HCT116 (cell line): Measurements from ENCODE around the gene TNFRSF19. TPM values are rescaled to one million over a fixed set of nuclear protein-coding genes. Genes with fewer than 3 reads are reported as not detected.

Experiments
- ATAC-seq: fragments of 200-7000 bp; cut with Tn5 transposase; 2 replicates; pipeline ENCODE4 v1.9.1; 2020; ENCODE audit warnings: mild to moderate bottlenecking, moderate library complexity
- BruUV-seq: library from RNA; stranded (reverse); fragments of 400-500 nt; replicated peaks from 2 replicates; lab custom pipeline; 2021; lab: Mats Ljungman, UMichigan
- CTCF ChIA-PET: fragments of 300-600 bp; sonication (Branson Sonifier 250); formaldehyde crosslinking; loops from one replicate; lab custom pipeline; 2021; ENCODE audit warnings: antibody characterized with exemption; lab: Charles Lee
- POLR2A ChIA-PET: fragments of 300-600, 350-600 bp; sonication (Branson Sonifier 250); formaldehyde crosslinking; loops from one replicate; lab custom pipeline; 2021; ENCODE audit warnings: antibody characterized with exemption; lab: Charles Lee
- RAD21 ChIA-PET, 2 experiments: fragments of 300-600 bp; sonication (Branson Sonifier 250); formaldehyde crosslinking; loops; one replicate each; lab custom pipeline; 2023; ENCODE audit warnings: low total read pairs in 2 of 2; ENCODE audit not compliant: uncharacterized antibody in 2 of 2, unreplicated experiment in 2 of 2, low non-redundant PET in 1 of 2; lab: Charles Lee
- DNase-seq: peaks from one replicate; pipeline ENCODE4 v3.0.0-alpha.2; 2010; ENCODE audit warnings: low read depth, low spot score
- H2AFZ ChIP-seq: fragments of 200-600 bp; shearing (Covaris generic), sonication (generic); 2 replicates; pipeline ENCODE4 v1.6.1; 2017; ENCODE audit warnings: low read depth, mixed run types, mixed read lengths, antibody characterized with exemption, low read length; ENCODE audit not compliant: poor library complexity, severe bottlenecking
- H3K27ac ChIP-seq: 2 replicates; pipeline ENCODE4 v1.5.1; 2012; ENCODE audit warnings: low read depth, low read length
- H3K27me3 ChIP-seq: fragments of 200-600 bp; sonication (generic); 2 replicates; pipeline ENCODE4 v1.6.1; 2016; ENCODE audit warnings: mixed run types, low read length, mixed read lengths; ENCODE audit not compliant: insufficient read depth
- H3K36me3 ChIP-seq, 2 experiments: fragments of 200-500 bp in 1 of 2; fragments of 200-600 bp in 1 of 2; sonication (Bioruptor generic) in 1 of 2; sonication (generic) in 1 of 2; 2 replicates each; pipeline versions ENCODE4 v1.5.1 to v1.6.1; 2014 to 2016; ENCODE audit warnings: low read length in 2 of 2, inconsistent platforms in 1 of 2, mixed read lengths in 1 of 2, mixed run types in 1 of 2; ENCODE audit not compliant: insufficient read depth in 2 of 2, control insufficient read depth in 1 of 2
- H3K4me1 ChIP-seq, 2 experiments: fragments of 200-600 bp in 1 of 2; sonication (generic) in 1 of 2; 2 replicates each; pipeline versions ENCODE4 v1.5.1 to v1.6.1; 2012 to 2017; ENCODE audit warnings: low read length in 2 of 2, inconsistent platforms in 1 of 2, mild to moderate bottlenecking in 1 of 2, mixed read lengths in 1 of 2, mixed run types in 1 of 2, moderate library complexity in 1 of 2; ENCODE audit not compliant: insufficient read depth in 2 of 2, control insufficient read depth in 1 of 2
- H3K4me2 ChIP-seq: fragments of 200-600 bp; sonication (generic); 2 replicates; pipeline ENCODE4 v1.6.1; 2017; ENCODE audit warnings: mixed run types, low read length, mixed read lengths
- H3K4me3 ChIP-seq, 2 experiments: fragments of 200-600 bp in 1 of 2; sonication (generic) in 1 of 2; replicated peaks in 1 of 2; 2 replicates each; pipeline ENCODE4 v1.5.1; 2011 to 2016; ENCODE audit warnings: low read length in 2 of 2, control low read depth in 1 of 2, low read depth in 1 of 2, mild to moderate bottlenecking in 1 of 2, mixed read lengths in 1 of 2, mixed run types in 1 of 2
- H3K79me2 ChIP-seq: fragments of 200-600 bp; sonication (generic); 2 replicates; pipeline ENCODE4 v1.6.1; 2017; ENCODE audit warnings: mild to moderate bottlenecking, mixed run types, low read length, moderate library complexity, mixed read lengths; ENCODE audit not compliant: insufficient read depth
- H3K9ac ChIP-seq: fragments of 200-600 bp; sonication (generic); 2 replicates; pipeline ENCODE4 v1.6.1; 2016; ENCODE audit warnings: low read length, mixed read lengths
- H3K9me2 ChIP-seq: fragments of 200-600 bp; sonication (generic), shearing (Covaris generic); 2 replicates; pipeline ENCODE4 v1.6.1; 2017; ENCODE audit warnings: mixed run types, mild to moderate bottlenecking, moderate library complexity; ENCODE audit not compliant: insufficient read depth
- H3K9me3 ChIP-seq, 2 experiments: fragments of 200-500 bp in 1 of 2; fragments of 200-600 bp in 1 of 2; sonication (Bioruptor generic) in 1 of 2; sonication (generic) in 1 of 2; 2 replicates each; pipeline ENCODE4 v1.6.1; 2014 to 2017; ENCODE audit warnings: low read length in 2 of 2, mixed read lengths in 2 of 2, inconsistent platforms in 1 of 2, low read depth in 1 of 2, mild to moderate bottlenecking in 1 of 2, mixed run types in 1 of 2, moderate library complexity in 1 of 2; ENCODE audit not compliant: control insufficient read depth in 1 of 2, insufficient read depth in 1 of 2
- H4K20me1 ChIP-seq: fragments of 200-600 bp; sonication (generic), shearing (Covaris generic); 2 replicates; pipeline ENCODE4 v1.6.1; 2017; ENCODE audit warnings: mixed run types, mild to moderate bottlenecking, moderate library complexity; ENCODE audit not compliant: insufficient read depth
- CEBPB ChIP-seq: IDR thresholded peaks from 2 replicates; pipeline ENCODE4 v1.6.1; 2012; ENCODE audit warnings: low read depth
- EGR1 ChIP-seq: IDR thresholded peaks from 2 replicates; pipeline ENCODE4 v1.6.1; 2012; ENCODE audit warnings: low read depth
- EZH2 ChIP-seq: fragments of 200-600 bp; sonication (generic); IDR thresholded peaks from 2 replicates; pipeline ENCODE4 v1.6.1; 2017; ENCODE audit warnings: antibody characterized with exemption, mixed run types
- EZH2phosphoT487 ChIP-seq: fragments of 200-600 bp; IDR thresholded peaks from 2 replicates; pipeline ENCODE4 v1.6.1; 2018; ENCODE audit warnings: antibody characterized with exemption, borderline replicate concordance
- MAX ChIP-seq: IDR thresholded peaks from 2 replicates; pipeline ENCODE4 v1.6.1; 2012
- POLR2A ChIP-seq: IDR thresholded peaks from 2 replicates; pipeline ENCODE4 v1.7.0; 2011; ENCODE audit warnings: borderline replicate concordance; ENCODE audit not compliant: insufficient read depth, insufficient read length; ENCODE audit errors: extremely low read depth
- REST ChIP-seq: IDR thresholded peaks from 2 replicates; pipeline ENCODE4 v1.6.1; 2012; ENCODE audit warnings: low read depth
- SIN3A ChIP-seq: IDR thresholded peaks from 2 replicates; pipeline ENCODE4 v1.6.1; 2012; ENCODE audit warnings: low read depth
- SP1 ChIP-seq: IDR thresholded peaks from 2 replicates; pipeline ENCODE4 v1.6.1; 2012; ENCODE audit warnings: low read depth
- SRF ChIP-seq: IDR thresholded peaks from 2 replicates; pipeline ENCODE4 v1.6.1; 2012; ENCODE audit warnings: low read depth
- ZBTB33 ChIP-seq: IDR thresholded peaks from 2 replicates; pipeline ENCODE4 v1.6.1; 2011; ENCODE audit warnings: mild to moderate bottlenecking, low read length, moderate library complexity; ENCODE audit not compliant: insufficient replicate concordance; ENCODE audit errors: extremely low read depth
- ZNF274 ChIP-seq: fragments of 200-500 bp; sonication (Bioruptor generic); IDR thresholded peaks from 2 replicates; pipeline ENCODE4 v1.6.1; 2014; ENCODE audit warnings: mild to moderate bottlenecking, low read depth, low read length, inconsistent platforms
- intact Hi-C: fragments of 100-400 bp; cut with micrococcal nuclease; formaldehyde crosslinking; loops from 2 replicates; pipeline ENCODE4 v1.10.0; 2022
- total RNA-seq: library from RNA; stranded (reverse); gene quantifications from one replicate; pipeline ENCODE4 v1.2.1, GENCODE V29; 2021; ENCODE audit not compliant: unreplicated experiment

Gene TNFRSF19
- total RNA-seq, 1 experiment from 2014 or later, result 1.1 TPM

- no peaks in the 10 kb centered on the region for H3K9me2 ChIP-seq
- H3K4me3 ChIP-seq, result no peak overlapping the region
- no peak overlapping the region for H3K9ac ChIP-seq
- H3K79me2 ChIP-seq, result no peaks in the 10 kb centered on the region
- ATAC-seq, result no peak
- no peak overlapping the region for H3K27ac ChIP-seq
- intact Hi-C loops, result no loop called here
- H3K36me3 ChIP-seq, result no peaks in the 10 kb centered on the region
- H3K9me3 ChIP-seq, result no peaks in the 10 kb centered on the region
- BruUV-seq, result no TSS peak
- H3K4me2 ChIP-seq, result no peak overlapping the region
- no peaks in the 10 kb centered on the region for H3K27me3 ChIP-seq
- RAD21 ChIA-PET, result no interaction called here
- no peak for TF ChIP-seq ZNF274
- TF ChIP-seq EZH2, result no peak
- TF ChIP-seq SP1, result no peak
- POLR2A ChIA-PET, result no interaction called here
- peaks cover 0 to 11% of the 10 kb centered on the region in 2 experiments; a peak in 1 of 4 replicates for H3K4me1 ChIP-seq
- DNase-seq, result no peak
- H4K20me1 ChIP-seq, result no peaks in the 10 kb centered on the region
- H2AFZ ChIP-seq, result no peak overlapping the region
- CTCF ChIA-PET, result no interaction called here
These were observed 50.6 kb downstream of the TNFRSF19 start for GRCh38 chr13:23620613-23621315.

- Histone ChIP-seq H3K27me3 (no peaks in the 10 kb centered on the region), H3K4me3 (no peak overlapping the region), H3K9ac (no peak overlapping the region), H3K9me2 (no peaks in the 10 kb centered on the region), H3K9me3 (no peaks in the 10 kb centered on the region), H3K36me3 (no peaks in the 10 kb centered on the region), H3K4me1 (peaks cover 0 to 11% of the 10 kb centered on the region in 2 experiments; a peak in 1 of 4 replicates), H3K27ac (no peak overlapping the region), H4K20me1 (no peaks in the 10 kb centered on the region), H2AFZ (no peak overlapping the region), H3K79me2 (no peaks in the 10 kb centered on the region), H3K4me2 (no peak overlapping the region)
- ATAC-seq, result peak; percentile 40; the same call in 1 of the 2 replicates
- ChIA-PET RAD21 (no interaction called here), CTCF (interaction anchor here (0.6 kb wide), 1 partner anchor 445 kb away, joined by 3 read pairs; no protein-coding TSS in a partner anchor), POLR2A (no interaction called here)
- BruUV-seq, result no TSS peak
- no peak for DNase-seq
- intact Hi-C loops, result no loop called here
- TF ChIP-seq SRF, result no peak
- TF ChIP-seq EZH2, result no peak
- TF ChIP-seq SP1, result no peak
- TF ChIP-seq POLR2A, result no peak
- no peak for TF ChIP-seq MAX
- no peak for TF ChIP-seq SIN3A
- TF ChIP-seq ZNF274, result no peak
- no peak for TF ChIP-seq CEBPB
- no peak for TF ChIP-seq ZBTB33
- no peak for TF ChIP-seq REST
- TF ChIP-seq EGR1, result no peak
- TF ChIP-seq EZH2phosphoT487, result no peak
These were observed 51.1 kb downstream of the TNFRSF19 start for GRCh38 chr13:23621316-23621645.
